Left colon (tissue), 2 donors: ENCODE results near the gene C9orf85. TPM values are rescaled to one million over a fixed set of nuclear protein-coding genes. Genes with fewer than 3 reads are reported as not detected.
"Not testable (repeated sequence)": the region's sequence is repeated elsewhere in the genome, so short reads cannot be mapped to it uniquely, and the experiment has no call there.

Experiments used
- ATAC-seq: fragments of 200-7000 bp; cut with Tn5 transposase; one replicate; pipeline ENCODE4 v1.9.1; 2020; ENCODE audit warnings: mild to moderate bottlenecking, moderate library complexity
- DNase-seq, 2 donors: peaks; one replicate each; pipeline ENCODE4 v3.0.0-alpha.2; 2020
- intact Hi-C, 2 donors: fragments of 100-400 bp; cut with DNase I in 1 of 2; cut with micrococcal nuclease in 1 of 2; formaldehyde crosslinking; loops; one replicate each; pipeline versions ENCODE4 v1.11.2 to v1.14.0; 2022; cut with DNase I, micrococcal nuclease
- total RNA-seq, 2 donors: library from RNA; stranded (reverse); fragmentation: NEBNext Ultra II Directional; extraction: Animal tissue kit (Norgen Biotek cat#: 25700); gene quantifications; one replicate each; pipeline ENCODE4 v1.2.1, GENCODE V29; 2021
- donor health status: DM: no; HTN: no; CAD: no.
- donor health status: DM: yes; HTN: yes; CAD: no.

C9orf85 gene
- total RNA-seq, 2 donors from 2014 or later = 13.5 to 16.9 TPM

GRCh38 chr9:71931166-71931565, 19.7 kb downstream of the C9orf85 start:
- intact Hi-C loops = no loop called here
- ATAC-seq (no peak), DNase-seq (no peak)

GRCh38 chr9:71936066-71936465, 24.6 kb downstream of the C9orf85 start:
- no peak for ATAC-seq
- intact Hi-C loops = no loop called here
- no peak for DNase-seq

GRCh38 chr9:71937070-71937625, 25.7 kb downstream of the C9orf85 start:
- intact Hi-C loops = no loop called here
- no peak for ATAC-seq
- no peak for DNase-seq

- intact Hi-C loops = no loop called here
- ATAC-seq (no peak), DNase-seq (no peak)
Observed at GRCh38 chr9:71937898-71938297, 26.5 kb downstream of the C9orf85 start.

GRCh38 chr9:71941060-71941568, 29.7 kb downstream of the C9orf85 start:
- DNase-seq (no peak), ATAC-seq (no peak)
- intact Hi-C loops = no loop called here

- DNase-seq (no peak), ATAC-seq (no peak)
- intact Hi-C loops = no loop called here
Observed at GRCh38 chr9:71941998-71942567, 30.6 kb downstream of the C9orf85 start.

- DNase-seq = no peak
- ATAC-seq = peak; percentile 68
- intact Hi-C loops = no loop called here
Observed at GRCh38 chr9:71944754-71945375, 33.4 kb downstream of the C9orf85 start.

GRCh38 chr9:71954652-71955051, 43.2 kb downstream of the C9orf85 start:
- DNase-seq, intact Hi-C loops, ATAC-seq: not testable (repeated sequence)

- DNase-seq = no peak
- ATAC-seq = no peak
- intact Hi-C loops = no loop called here
Observed at GRCh38 chr9:71955300-71955915, 44.0 kb downstream of the C9orf85 start.

GRCh38 chr9:71962328-71962727, 50.9 kb downstream of the C9orf85 start:
- no peak for DNase-seq
- peak; percentile 90 for ATAC-seq
- intact Hi-C loops = no loop called here

GRCh38 chr9:71963471-71963996, 52.1 kb downstream of the C9orf85 start:
- intact Hi-C loops, ATAC-seq: not testable (repeated sequence)
- DNase-seq = peak in 1 of 2 donors; percentile 11

- intact Hi-C loops = no loop called here
- no peak for ATAC-seq
- no peak for DNase-seq
Observed at GRCh38 chr9:71965403-71965802, 54.0 kb downstream of the C9orf85 start.

- ATAC-seq (no peak), DNase-seq (no peak)
- intact Hi-C loops = no loop called here
Observed at GRCh38 chr9:71966601-71967000, 55.2 kb downstream of the C9orf85 start.

- intact Hi-C loops = no loop called here
- no peak for ATAC-seq
Observed at GRCh38 chr9:71968541-71969090, 57.2 kb downstream of the C9orf85 start.

GRCh38 chr9:71975833-71976232, 64.4 kb downstream of the C9orf85 start:
- ATAC-seq = no peak
- no peak for DNase-seq
- intact Hi-C loops = no loop called here

More at GRCh38 chr9:71968541-71969090, 57.2 kb downstream of the C9orf85 start:
- no peak for DNase-seq

GRCh38 chr9:71977003-71977402, 65.6 kb downstream of the C9orf85 start:
- intact Hi-C loops = no loop called here
- DNase-seq = no peak

GRCh38 chr9:71980266-71981190, 69.1 kb downstream of the C9orf85 start:
- DNase-seq (no peak), ATAC-seq (no peak)
- intact Hi-C loops = no loop called here

More at GRCh38 chr9:71977003-71977402, 65.6 kb downstream of the C9orf85 start:
- no peak for ATAC-seq

GRCh38 chr9:71981944-71982343, 70.5 kb downstream of the C9orf85 start:
- intact Hi-C loops = no loop called here
- DNase-seq = no peak

More at GRCh38 chr9:71981944-71982343, 70.5 kb downstream of the C9orf85 start:
- ATAC-seq = no peak
